GM18870 (cell line): ENCODE results near the gene UBE2E2.
"Not testable (repeated sequence)": the region's sequence is repeated elsewhere in the genome, so short reads cannot be mapped to it uniquely, and the experiment has no call there.

Experiments used
- ATAC-seq: cut with Tn5 transposase; IDR thresholded peaks from one replicate; pipeline ENCODE4 v1.9.1; 2021; ENCODE audit warnings: moderate library complexity; ENCODE audit not compliant: unreplicated experiment

Gene UBE2E2

GRCh38 chr3:23602971-23603370 lies 399.8 kb downstream of the UBE2E2 start:
- no peak for ATAC-seq

- no peak for ATAC-seq
Observed at GRCh38 chr3:23607184-23607847, 404.2 kb downstream of the UBE2E2 start.

- no peak for ATAC-seq
Observed at GRCh38 chr3:23608650-23609049, 405.5 kb downstream of the UBE2E2 start.

GRCh38 chr3:23611737-23612295 lies 408.7 kb downstream of the UBE2E2 start:
- no peak for ATAC-seq

GRCh38 chr3:23612296-23612891 lies 409.3 kb downstream of the UBE2E2 start:
- ATAC-seq = no peak

GRCh38 chr3:23615068-23615467 lies 411.9 kb downstream of the UBE2E2 start:
- no peak for ATAC-seq

- ATAC-seq = not testable (repeated sequence)
Observed at GRCh38 chr3:23618475-23618874, 415.3 kb downstream of the UBE2E2 start.

- ATAC-seq = no peak
Observed at GRCh38 chr3:23619705-23620637, 416.8 kb downstream of the UBE2E2 start.

GRCh38 chr3:23620638-23621015 lies 417.5 kb downstream of the UBE2E2 start:
- ATAC-seq = no peak

- no peak for ATAC-seq
Observed at GRCh38 chr3:23623844-23624243, 420.7 kb downstream of the UBE2E2 start.

GRCh38 chr3:23624305-23624704 lies 421.2 kb downstream of the UBE2E2 start:
- ATAC-seq = peak; percentile 60

GRCh38 chr3:23626442-23626841 lies 423.3 kb downstream of the UBE2E2 start:
- ATAC-seq = no peak

GRCh38 chr3:23629181-23629894 lies 426.2 kb downstream of the UBE2E2 start:
- ATAC-seq = no peak

- no peak for ATAC-seq
Observed at GRCh38 chr3:23633261-23633960, 430.3 kb downstream of the UBE2E2 start.

- no peak for ATAC-seq
Observed at GRCh38 chr3:23637339-23637738, 434.2 kb downstream of the UBE2E2 start.

- ATAC-seq = no peak
Observed at GRCh38 chr3:23640471-23641146, 437.5 kb downstream of the UBE2E2 start.
